GM12872 (cell line): Measurements from ENCODE around the gene SWAP70.

Source experiments
- TF ChIP-seq, protein P1 (sequence below): IDR thresholded peaks from 3 replicates; pipeline ENCODE4 v1.5.1; 2011; ENCODE audit warnings: low read depth, mild to moderate bottlenecking, low read length, moderate library complexity; ENCODE audit not compliant: insufficient read depth

The SWAP70 gene

DNA sequence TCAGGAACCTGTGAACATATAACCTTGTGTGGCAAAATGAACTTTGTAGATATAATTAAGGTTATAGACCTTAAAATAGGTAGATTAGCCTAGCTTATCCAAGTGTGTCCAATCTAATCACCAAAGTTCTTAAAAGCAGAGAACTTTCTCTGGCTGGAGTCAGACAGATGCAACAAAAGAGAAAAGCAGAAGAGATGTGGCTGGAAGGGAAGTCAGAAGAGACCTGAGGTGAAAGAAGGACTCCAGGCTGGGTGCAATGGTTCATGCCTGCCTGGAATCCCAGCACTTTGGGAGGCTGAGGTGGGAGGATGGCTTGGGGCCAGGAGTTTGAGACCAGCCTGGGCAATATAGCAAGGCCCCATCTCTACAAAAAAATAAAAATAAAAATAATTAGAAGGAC, 39.4 kb upstream of the SWAP70 start:
- TF ChIP-seq, protein P1, sequence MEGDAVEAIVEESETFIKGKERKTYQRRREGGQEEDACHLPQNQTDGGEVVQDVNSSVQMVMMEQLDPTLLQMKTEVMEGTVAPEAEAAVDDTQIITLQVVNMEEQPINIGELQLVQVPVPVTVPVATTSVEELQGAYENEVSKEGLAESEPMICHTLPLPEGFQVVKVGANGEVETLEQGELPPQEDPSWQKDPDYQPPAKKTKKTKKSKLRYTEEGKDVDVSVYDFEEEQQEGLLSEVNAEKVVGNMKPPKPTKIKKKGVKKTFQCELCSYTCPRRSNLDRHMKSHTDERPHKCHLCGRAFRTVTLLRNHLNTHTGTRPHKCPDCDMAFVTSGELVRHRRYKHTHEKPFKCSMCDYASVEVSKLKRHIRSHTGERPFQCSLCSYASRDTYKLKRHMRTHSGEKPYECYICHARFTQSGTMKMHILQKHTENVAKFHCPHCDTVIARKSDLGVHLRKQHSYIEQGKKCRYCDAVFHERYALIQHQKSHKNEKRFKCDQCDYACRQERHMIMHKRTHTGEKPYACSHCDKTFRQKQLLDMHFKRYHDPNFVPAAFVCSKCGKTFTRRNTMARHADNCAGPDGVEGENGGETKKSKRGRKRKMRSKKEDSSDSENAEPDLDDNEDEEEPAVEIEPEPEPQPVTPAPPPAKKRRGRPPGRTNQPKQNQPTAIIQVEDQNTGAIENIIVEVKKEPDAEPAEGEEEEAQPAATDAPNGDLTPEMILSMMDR = no peak

DNA sequence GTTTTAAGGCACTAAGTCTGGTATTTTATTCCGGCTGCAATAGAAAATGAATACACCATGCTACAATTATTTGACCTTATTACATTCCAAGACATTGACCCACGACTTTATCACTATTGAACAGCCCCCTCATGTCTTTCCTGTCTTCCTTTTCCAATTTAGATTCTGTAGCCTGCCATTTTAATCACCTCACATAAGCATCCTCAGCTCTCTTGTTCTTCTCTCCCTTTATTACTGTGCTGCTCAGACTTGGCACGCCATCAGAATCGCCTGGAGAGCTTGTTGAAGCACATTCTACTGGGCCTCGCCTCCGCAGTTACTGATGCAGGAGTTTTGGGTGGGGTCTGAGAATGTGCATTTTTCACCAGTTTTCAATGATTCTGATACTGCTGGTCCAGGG, 38.7 kb upstream of the SWAP70 start:
- TF ChIP-seq, protein P1 = no peak

DNA sequence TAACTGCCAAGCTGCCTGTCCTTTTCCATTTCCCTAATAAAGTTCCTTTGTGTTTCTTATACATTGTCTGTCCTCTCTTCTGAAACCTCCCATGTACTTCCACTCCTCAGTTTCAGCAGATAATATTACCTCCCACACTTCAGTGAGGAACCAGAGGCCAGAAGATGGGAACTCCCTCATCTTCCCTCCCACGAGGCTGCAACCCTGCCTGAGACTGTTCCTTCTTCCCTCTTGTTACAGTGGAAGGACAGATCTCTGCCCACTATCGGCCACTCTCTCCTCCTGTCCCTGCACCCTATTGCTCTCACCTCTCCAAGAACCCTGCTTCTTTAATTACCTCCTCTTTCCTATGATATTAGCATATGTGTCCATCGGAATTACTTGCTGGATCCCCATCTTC, 38.1 kb upstream of the SWAP70 start:
- TF ChIP-seq, protein P1 = no peak

DNA sequence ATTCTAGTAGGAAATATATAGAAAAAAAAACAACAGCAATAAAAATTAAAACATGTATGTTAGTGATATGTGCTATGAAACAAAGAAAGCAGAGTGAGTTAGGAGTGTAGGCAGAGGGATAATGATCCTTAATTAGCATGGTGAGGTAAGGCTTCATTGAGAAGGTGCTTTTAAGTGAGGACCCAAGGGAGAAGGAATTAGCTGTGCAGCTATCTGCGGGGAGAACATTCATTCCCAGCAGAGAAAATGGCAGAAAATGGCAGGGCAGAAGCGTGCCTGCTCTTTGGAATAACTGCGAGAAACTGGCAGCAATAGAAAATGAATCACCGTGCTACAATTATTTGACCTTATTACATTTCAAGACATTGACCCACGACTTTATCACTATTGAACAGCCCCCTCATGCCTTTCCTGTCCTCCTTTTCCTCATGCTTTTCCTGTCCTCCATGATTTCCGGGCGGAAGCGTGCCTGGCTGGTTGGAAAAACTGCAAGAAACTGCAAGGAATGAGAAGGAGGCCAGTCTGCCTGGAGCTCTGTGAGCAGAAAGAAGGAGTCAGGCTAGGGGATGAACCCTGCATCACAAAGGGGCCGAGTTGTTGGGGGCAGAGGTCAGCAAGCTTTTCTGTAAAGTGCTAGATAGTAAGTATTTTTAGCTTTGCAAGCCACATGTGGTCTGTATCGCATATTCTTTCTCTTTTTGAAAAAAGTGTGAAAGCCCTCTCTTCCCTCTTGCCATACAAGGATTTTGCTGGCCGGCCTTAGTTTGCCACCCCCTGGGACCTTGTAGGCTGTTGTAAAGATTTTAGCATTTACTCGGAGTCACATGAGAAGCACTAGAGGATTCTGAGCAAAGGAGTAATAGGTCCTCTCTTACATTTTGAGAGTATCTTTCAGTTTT, 37.1 kb upstream of the SWAP70 start:
- TF ChIP-seq, protein P1 = no peak

DNA sequence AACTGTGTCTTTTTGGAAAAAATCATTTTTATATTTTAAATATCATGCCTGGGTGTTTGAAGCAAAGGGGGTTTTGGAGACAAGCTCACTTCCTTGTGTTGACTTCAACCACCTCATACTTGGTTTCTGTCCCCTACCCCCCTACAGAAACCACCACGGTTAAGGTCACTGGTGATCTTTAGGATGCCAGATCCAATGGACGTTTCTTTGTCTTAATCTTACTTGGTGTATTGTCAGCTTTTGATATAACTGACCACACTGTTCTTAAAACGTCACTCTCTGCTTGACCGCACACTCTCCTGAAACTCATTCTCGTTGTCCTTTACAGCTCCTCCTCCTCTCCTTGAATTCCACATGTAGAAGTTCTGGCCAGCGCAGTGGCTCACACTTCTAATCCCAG, 34.8 kb upstream of the SWAP70 start:
- TF ChIP-seq, protein P1 = no peak

DNA sequence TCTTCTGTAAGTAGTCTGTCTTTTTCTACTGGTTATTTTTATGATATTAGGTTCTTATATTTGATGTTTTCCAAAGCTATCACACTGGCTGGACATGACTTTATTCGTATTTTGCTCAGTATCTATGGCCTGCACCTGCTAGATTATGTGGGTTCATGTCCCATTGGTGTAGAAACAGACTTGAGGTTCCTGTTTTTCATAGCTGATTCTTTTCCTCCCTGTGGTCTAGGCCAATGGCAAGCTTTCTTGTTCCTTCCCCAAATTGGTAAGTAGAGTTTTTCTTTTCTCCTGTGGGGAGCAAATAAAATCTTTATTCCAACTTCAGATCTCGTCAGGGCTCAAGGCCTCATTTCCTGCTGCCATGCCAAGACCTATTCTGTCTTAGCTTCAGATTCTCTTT, 30.2 kb upstream of the SWAP70 start:
- TF ChIP-seq, protein P1 = no peak

DNA sequence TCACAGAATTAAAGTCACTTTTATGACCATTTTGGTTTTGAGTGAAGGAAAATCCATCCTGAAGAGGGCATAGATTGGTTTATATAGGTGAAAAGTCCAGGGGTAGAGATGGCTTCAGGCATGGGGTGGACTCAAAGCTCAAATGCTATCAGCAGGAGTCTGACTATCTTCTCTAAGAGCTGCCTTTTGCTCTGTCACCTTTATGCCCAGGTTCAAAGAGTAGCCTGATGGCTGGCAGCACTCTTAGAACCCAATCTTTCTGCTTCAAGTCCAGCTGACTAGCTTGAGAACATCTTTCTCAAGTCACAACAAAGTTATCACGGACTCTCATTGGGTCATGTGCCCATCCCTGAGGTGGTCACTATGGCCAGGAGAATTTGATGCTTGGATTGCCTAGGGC, 27.2 kb upstream of the SWAP70 start:
- TF ChIP-seq, protein P1 = no peak
